Astrocyte of the cerebellum (primary cell): ENCODE measurements around the gene KIF18A.
A peak's percentile ranks its signal among the peaks of the same experiment; 100 is the strongest.
"Not testable (repeated sequence)": the region's sequence is repeated elsewhere in the genome, so short reads cannot be mapped to it uniquely, and the experiment has no call there.

ENCODE experiments used
- DNase-seq: peaks from one replicate; pipeline ENCODE4 v3.0.0-alpha.2; 2011; ENCODE audit warnings: low read depth
- H3K4me3 ChIP-seq: 2 replicates; pipeline ENCODE4 v1.5.1; 2011; ENCODE audit warnings: mild to moderate bottlenecking, low read depth, low read length, moderate library complexity
- CTCF ChIP-seq: IDR thresholded peaks from 2 replicates; pipeline ENCODE4 v1.5.1; 2012; ENCODE audit warnings: low read length, low read depth, moderate library complexity, mild to moderate bottlenecking; ENCODE audit errors: missing control alignments
- in situ Hi-C: cut with HindIII; loops from 2 replicates; pipeline ENCODE4 v1.10.0; 2017; ENCODE audit warnings: low sequenced_read_pairs

The KIF18A gene

GRCh38 chr11:28108958-28109357, 1.0 kb upstream of the KIF18A start:
- in situ Hi-C loops = no loop called here
- peak overlapping the region; percentile 73 for H3K4me3 ChIP-seq
- TF ChIP-seq CTCF = no peak
- DNase-seq = no peak

- H3K4me3 ChIP-seq = peak overlapping the region; percentile 73
- TF ChIP-seq CTCF = no peak
- no peak for DNase-seq
- in situ Hi-C loops = no loop called here
Observed at GRCh38 chr11:28107191-28107749, 686 bp downstream of the KIF18A start.

- no peak for TF ChIP-seq CTCF
- H3K4me3 ChIP-seq = peak overlapping the region; percentile 73
- DNase-seq = no peak
- in situ Hi-C loops = no loop called here
Observed at GRCh38 chr11:28106353-28107043, 1.5 kb downstream of the KIF18A start.

- TF ChIP-seq CTCF = no peak
- no peak overlapping the region for H3K4me3 ChIP-seq
- in situ Hi-C loops = no loop called here
- DNase-seq = no peak
Observed at GRCh38 chr11:28105869-28106268, 2.1 kb downstream of the KIF18A start.

GRCh38 chr11:28104984-28105383, 3.0 kb downstream of the KIF18A start:
- no peak for TF ChIP-seq CTCF
- in situ Hi-C loops = no loop called here
- DNase-seq = no peak
- H3K4me3 ChIP-seq = no peak overlapping the region

- H3K4me3 ChIP-seq = no peak overlapping the region
- DNase-seq = no peak
- no peak for TF ChIP-seq CTCF
- in situ Hi-C loops = no loop called here
Observed at GRCh38 chr11:28104425-28104824, 3.5 kb downstream of the KIF18A start.

- in situ Hi-C loops, DNase-seq: not testable (repeated sequence)
Observed at GRCh38 chr11:28102300-28102699, 5.7 kb downstream of the KIF18A start.

More at GRCh38 chr11:28102300-28102699, 5.7 kb downstream of the KIF18A start:
- H3K4me3 ChIP-seq = not testable (repeated sequence)
